H54 (cell line): ENCODE results near the gene SERTAD2.

Experiments used
- DNase-seq: peaks from one replicate; pipeline ENCODE4 v3.0.0; 2011; ENCODE audit warnings: low spot score, mixed read lengths; ENCODE audit not compliant: insufficient read length
- FAIRE-seq: peaks from 3 replicates; lab custom pipeline; 2011; peaks lifted over from hg19 to GRCh38; lab: Jason Lieb, UNC
- POLR2A ChIP-seq: IDR thresholded peaks from 2 replicates; pipeline ENCODE4 v1.6.1; 2011; ENCODE audit warnings: low read depth, mild to moderate bottlenecking, low read length

Gene SERTAD2

DNA sequence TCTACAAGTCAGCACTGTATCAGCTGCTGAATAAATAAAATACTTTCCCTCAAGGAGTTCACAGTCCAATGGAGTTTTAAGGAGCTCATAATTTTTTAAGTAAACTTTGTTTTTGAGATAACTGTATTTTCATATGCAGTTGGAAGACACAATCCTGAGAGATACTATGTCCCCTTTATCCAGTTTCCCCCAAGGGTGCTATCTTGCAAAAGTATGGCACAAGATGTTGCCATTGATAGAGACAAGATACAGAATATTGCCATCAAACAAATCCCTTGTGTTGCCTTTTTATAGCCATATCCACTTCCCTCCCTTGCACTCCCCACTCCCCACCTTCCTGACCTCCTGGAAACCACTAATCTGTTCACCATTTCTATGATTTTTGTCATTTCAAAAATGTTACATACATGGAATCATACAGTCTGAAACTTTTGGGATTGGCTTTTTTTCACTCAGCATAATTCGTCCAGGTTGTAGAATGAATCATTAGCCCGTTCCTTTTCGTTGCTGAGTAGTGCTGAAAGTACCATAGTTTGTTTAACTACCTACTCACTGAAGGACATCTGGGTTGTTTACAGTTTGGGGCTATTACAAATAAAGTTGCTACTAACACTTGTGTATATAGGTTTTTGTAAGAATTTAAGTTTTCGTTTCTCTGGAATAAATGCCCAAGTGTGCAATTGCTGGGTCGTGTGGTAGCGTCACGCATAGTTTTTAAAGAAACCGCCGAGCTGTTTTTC, 30.2 kb upstream of the SERTAD2 start:
- TF ChIP-seq POLR2A, result no peak
- no peak for FAIRE-seq
- DNase-seq, result no peak

- no peak for FAIRE-seq
- TF ChIP-seq POLR2A, result no peak
- DNase-seq, result no peak
These were observed 27.8 kb upstream of the SERTAD2 start for GRCh38 chr2:64681479-64681967.

- no peak for TF ChIP-seq POLR2A
- DNase-seq (no peak), FAIRE-seq (no peak)
These were observed 26.1 kb upstream of the SERTAD2 start for GRCh38 chr2:64679673-64680425.

GRCh38 chr2:64678771-64679590, 25.3 kb upstream of the SERTAD2 start:
- FAIRE-seq, result no peak
- TF ChIP-seq POLR2A, result no peak

GRCh38 chr2:64677530-64677929, 23.8 kb upstream of the SERTAD2 start:
- DNase-seq, result no peak
- FAIRE-seq, result no peak
- TF ChIP-seq POLR2A, result no peak

More at GRCh38 chr2:64678771-64679590, 25.3 kb upstream of the SERTAD2 start:
- DNase-seq, result no peak

DNA sequence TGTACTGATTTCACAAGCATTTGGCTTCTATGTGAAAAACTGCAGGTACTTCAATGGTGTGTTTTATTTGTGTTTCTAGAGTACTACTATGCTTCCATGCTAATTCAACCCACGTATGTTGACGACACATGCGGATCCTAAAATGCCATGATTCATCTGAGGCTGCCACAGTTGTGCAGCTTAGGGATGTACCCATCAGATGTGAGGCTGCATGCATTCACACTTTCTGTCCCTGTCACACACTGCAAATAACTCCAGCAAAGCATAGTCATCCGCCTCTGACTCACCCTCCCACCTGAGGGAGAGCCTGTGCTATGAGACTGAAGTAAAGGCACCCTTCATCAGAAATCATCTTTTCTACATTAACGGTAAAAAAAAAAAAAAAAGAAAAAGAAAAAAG, 22.1 kb upstream of the SERTAD2 start:
- no peak for TF ChIP-seq POLR2A
- DNase-seq (no peak), FAIRE-seq (peak; percentile 97)

- no peak for DNase-seq
- no peak for FAIRE-seq
- no peak for TF ChIP-seq POLR2A
These were observed 19.0 kb upstream of the SERTAD2 start for GRCh38 chr2:64672708-64673107.

DNA sequence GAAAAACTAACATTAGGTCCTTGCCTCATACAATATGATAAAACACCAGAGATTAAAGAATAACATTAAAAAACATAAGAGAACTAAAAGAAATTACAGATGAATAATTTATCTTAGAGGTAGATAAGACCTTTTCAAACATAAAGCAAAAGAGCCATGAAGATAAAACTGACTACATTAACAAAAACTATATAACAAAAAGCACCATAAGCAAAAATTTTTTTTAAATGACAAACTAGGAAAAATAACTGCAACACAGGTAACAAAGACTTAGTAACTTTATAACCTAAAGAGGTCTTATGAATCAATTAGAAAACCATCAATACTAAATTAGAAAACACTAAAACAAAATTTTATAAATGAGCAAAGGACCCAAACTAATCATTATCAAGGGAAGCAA, 16.3 kb upstream of the SERTAD2 start:
- no peak for TF ChIP-seq POLR2A
- DNase-seq, result no peak
- FAIRE-seq, result no peak

GRCh38 chr2:64669288-64669687, 15.6 kb upstream of the SERTAD2 start:
- FAIRE-seq, result peak; percentile 23
- TF ChIP-seq POLR2A, result no peak
- no peak for DNase-seq

GRCh38 chr2:64668542-64668941, 14.8 kb upstream of the SERTAD2 start:
- FAIRE-seq, result no peak

GRCh38 chr2:64667535-64667934, 13.8 kb upstream of the SERTAD2 start:
- DNase-seq (no peak), FAIRE-seq (no peak)
- no peak for TF ChIP-seq POLR2A

More at GRCh38 chr2:64668542-64668941, 14.8 kb upstream of the SERTAD2 start:
- DNase-seq, result no peak
- no peak for TF ChIP-seq POLR2A

DNA sequence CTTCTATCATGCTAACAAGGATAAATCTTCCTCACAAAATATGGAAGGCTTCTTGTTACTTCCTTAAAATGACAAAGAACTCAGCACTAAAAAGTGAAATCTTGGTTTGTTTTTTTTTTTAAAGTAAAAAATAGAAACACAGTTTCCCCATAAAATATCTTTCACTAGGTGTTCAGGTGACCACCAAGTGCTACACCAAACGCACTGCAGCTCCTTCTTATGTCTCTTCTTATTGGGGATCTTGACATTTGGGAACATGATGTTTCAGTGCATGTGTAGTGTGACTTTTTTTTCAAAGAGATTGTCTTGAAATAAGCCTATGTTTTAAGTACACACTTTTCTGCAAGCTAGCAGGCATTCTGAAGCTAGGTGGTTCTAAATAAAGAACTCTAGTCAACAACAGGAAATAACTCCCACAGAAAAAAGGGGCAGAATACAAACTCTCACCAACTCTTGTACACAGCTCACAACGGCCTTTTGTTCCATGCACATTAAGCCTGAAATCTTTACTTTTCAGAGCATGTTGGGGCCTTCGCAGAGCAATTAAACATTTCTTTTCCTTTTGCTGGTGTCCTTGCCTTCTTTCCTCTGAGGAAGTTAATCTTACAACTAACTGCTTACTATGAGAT, 13.2 kb upstream of the SERTAD2 start:
- no peak for TF ChIP-seq POLR2A
- FAIRE-seq (peak; percentile 23), DNase-seq (no peak)

DNA sequence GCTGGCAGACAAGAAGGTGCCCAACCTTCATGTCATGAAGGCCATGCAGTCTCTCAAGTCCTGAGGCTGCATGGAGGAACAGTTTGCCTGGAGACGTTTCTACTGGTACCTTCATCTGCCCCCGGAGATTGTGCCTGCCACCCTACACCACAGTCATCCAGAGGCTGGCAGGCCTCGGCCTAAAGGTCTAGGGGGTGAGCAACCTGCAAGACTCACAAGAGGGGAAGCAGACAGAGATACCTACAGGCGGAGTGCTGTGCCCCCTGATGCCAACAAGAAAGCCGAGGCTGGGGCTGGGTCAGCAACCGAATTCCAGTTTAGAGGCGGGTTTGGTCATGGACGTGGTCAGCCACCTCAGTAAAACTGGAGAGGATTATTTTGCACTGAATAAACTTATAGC, 12.0 kb upstream of the SERTAD2 start:
- no peak for DNase-seq
- TF ChIP-seq POLR2A, result no peak
- no peak for FAIRE-seq
